ENCODE measurements around the gene CORIN.

- no peak for TF ChIP-seq BHLHE40 (IDR thresholded peaks at IDR 0.05; ENCODE audit: borderline replicate concordance)
- no peak for TF ChIP-seq L3MBTL2 (conservative IDR thresholded peaks at IDR 0.05)
- TF ChIP-seq FOXM1 (IDR thresholded peaks at IDR 0.05; ENCODE audit: borderline replicate concordance), result no peak
- TF ChIP-seq FOXK2 (IDR thresholded peaks at IDR 0.05), result no peak
- no peak for TF ChIP-seq FOXA1 (IDR thresholded peaks at IDR 0.05)
- no peak for TF ChIP-seq ZNF384 (IDR thresholded peaks at IDR 0.05)
- no peak for TF ChIP-seq ELF4 (IDR thresholded peaks at IDR 0.05)
- TF ChIP-seq SP1 (IDR thresholded peaks at IDR 0.05), result no peak
- TF ChIP-seq NFRKB (IDR thresholded peaks at IDR 0.05), result no peak
- TF ChIP-seq HDGF (IDR thresholded peaks at IDR 0.05; ENCODE audit: borderline replicate concordance), result no peak
- TF ChIP-seq LEF1 (IDR thresholded peaks at IDR 0.05; ENCODE audit: borderline replicate concordance), result no peak
- no peak for TF ChIP-seq ARNT (IDR thresholded peaks at IDR 0.05)
- no peak for TF ChIP-seq CTBP1 (IDR thresholded peaks at IDR 0.05; ENCODE audit: borderline replicate concordance)
- TF ChIP-seq PKNOX1 (IDR thresholded peaks at IDR 0.05), result no peak
These were observed 275.6 kb downstream of the CORIN start for GRCh38 chr4:47562297-47562696.

Data from HEK293T (cell line).